Measurements from ENCODE around the gene LNX2.
"Not testable (repeated sequence)": the region's sequence is repeated elsewhere in the genome, so short reads cannot be mapped to it uniquely, and the experiment has no call there.

Gene LNX2

GRCh38 chr13:27636589-27637288 lies 16.4 kb upstream of the LNX2 start:
- DNase-seq, result no peak

- DNase-seq, result no peak
Observed at GRCh38 chr13:27635266-27635665, 14.9 kb upstream of the LNX2 start.

- no peak for DNase-seq
Observed at GRCh38 chr13:27634791-27635190, 14.5 kb upstream of the LNX2 start.

GRCh38 chr13:27634231-27634630 lies 13.9 kb upstream of the LNX2 start:
- DNase-seq, result no peak

- DNase-seq, result no peak
Observed at GRCh38 chr13:27632648-27633047, 12.3 kb upstream of the LNX2 start.

- DNase-seq, result no peak
Observed at GRCh38 chr13:27632214-27632613, 11.9 kb upstream of the LNX2 start.

GRCh38 chr13:27631665-27632064 lies 11.3 kb upstream of the LNX2 start:
- DNase-seq, result no peak

GRCh38 chr13:27631156-27631555 lies 10.8 kb upstream of the LNX2 start:
- DNase-seq, result no peak

GRCh38 chr13:27628766-27629165 lies 8.4 kb upstream of the LNX2 start:
- DNase-seq, result not testable (repeated sequence)

- DNase-seq, result no peak
Observed at GRCh38 chr13:27628081-27628480, 7.8 kb upstream of the LNX2 start.

GRCh38 chr13:27627380-27627779 lies 7.1 kb upstream of the LNX2 start:
- no peak for DNase-seq

- no peak for DNase-seq
Observed at GRCh38 chr13:27625839-27626238, 5.5 kb upstream of the LNX2 start.

GRCh38 chr13:27624071-27624470 lies 3.7 kb upstream of the LNX2 start:
- DNase-seq, result no peak

- DNase-seq, result no peak
Observed at GRCh38 chr13:27622881-27623280, 2.6 kb upstream of the LNX2 start.

GRCh38 chr13:27622102-27622820 lies 1.9 kb upstream of the LNX2 start:
- no peak for DNase-seq

- DNase-seq, result peak; percentile 84
Observed at GRCh38 chr13:27621366-27622101, 1.2 kb upstream of the LNX2 start, which contains the start of gene POLR1D. Gene POLR1D (plus strand): TSS chr13:27621892. CDS start chr13:27621984, 92 bp downstream.

- no peak for DNase-seq
Observed at GRCh38 chr13:27621116-27621365, 712 bp upstream of the LNX2 start.

GRCh38 chr13:27619728-27620376 lies 477 bp downstream of the LNX2 start:
- peak; percentile 55 for DNase-seq

- DNase-seq, result no peak
Observed at GRCh38 chr13:27619093-27619727, 1.1 kb downstream of the LNX2 start.

- no peak for DNase-seq
Observed at GRCh38 chr13:27617881-27618321, 2.4 kb downstream of the LNX2 start.

- no peak for DNase-seq
Observed at GRCh38 chr13:27613628-27614027, 6.7 kb downstream of the LNX2 start.

- no peak for DNase-seq
Observed at GRCh38 chr13:27607125-27607524, 13.2 kb downstream of the LNX2 start.

- DNase-seq, result no peak
Observed at GRCh38 chr13:27605610-27606200, 14.6 kb downstream of the LNX2 start.
